ENCODE measurements around the gene CEP162.
A peak's percentile ranks its signal among the peaks of the same experiment; 100 is the strongest.
"Not testable (repeated sequence)": the region's sequence is repeated elsewhere in the genome, so short reads cannot be mapped to it uniquely, and the experiment has no call there.

The CEP162 gene, protein sequence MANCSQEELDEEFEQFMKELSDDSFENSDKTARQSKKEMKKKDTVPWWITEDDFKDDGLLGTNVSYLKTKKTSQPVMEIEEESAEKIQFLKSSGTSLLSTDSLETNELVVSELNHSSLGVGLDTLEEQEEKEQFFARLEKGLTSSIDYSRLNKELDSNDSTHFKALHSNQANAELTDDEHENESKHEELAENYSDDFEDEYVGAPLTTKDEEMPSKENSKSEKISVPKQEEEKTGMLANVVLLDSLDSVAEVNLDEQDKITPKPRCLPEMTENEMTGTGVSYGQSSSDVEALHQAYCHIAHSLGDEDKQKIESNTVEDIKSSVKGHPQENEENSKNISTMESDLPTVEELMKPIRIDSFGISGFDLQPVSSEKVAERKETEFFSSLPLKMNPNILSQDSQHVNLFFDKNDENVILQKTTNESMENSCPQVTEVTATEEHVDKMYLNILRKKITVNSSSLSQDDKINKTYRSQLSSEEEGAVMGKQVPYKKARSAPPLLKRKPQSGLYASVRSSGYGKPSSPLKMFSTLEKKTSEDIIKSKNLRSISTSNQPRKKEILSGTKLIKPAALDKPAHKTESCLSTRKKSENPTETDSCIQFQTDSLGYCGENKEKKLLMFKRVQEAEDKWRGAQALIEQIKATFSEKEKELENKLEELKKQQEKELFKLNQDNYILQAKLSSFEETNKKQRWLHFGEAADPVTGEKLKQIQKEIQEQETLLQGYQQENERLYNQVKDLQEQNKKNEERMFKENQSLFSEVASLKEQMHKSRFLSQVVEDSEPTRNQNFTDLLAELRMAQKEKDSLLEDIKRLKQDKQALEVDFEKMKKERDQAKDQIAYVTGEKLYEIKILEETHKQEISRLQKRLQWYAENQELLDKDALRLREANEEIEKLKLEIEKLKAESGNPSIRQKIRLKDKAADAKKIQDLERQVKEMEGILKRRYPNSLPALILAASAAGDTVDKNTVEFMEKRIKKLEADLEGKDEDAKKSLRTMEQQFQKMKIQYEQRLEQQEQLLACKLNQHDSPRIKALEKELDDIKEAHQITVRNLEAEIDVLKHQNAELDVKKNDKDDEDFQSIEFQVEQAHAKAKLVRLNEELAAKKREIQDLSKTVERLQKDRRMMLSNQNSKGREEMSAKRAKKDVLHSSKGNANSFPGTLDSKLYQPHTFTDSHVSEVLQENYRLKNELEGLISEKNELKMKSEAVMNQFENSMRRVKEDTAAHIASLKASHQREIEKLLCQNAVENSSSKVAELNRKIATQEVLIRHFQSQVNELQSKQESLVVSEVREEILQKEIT (N-terminal part only)

DNA sequence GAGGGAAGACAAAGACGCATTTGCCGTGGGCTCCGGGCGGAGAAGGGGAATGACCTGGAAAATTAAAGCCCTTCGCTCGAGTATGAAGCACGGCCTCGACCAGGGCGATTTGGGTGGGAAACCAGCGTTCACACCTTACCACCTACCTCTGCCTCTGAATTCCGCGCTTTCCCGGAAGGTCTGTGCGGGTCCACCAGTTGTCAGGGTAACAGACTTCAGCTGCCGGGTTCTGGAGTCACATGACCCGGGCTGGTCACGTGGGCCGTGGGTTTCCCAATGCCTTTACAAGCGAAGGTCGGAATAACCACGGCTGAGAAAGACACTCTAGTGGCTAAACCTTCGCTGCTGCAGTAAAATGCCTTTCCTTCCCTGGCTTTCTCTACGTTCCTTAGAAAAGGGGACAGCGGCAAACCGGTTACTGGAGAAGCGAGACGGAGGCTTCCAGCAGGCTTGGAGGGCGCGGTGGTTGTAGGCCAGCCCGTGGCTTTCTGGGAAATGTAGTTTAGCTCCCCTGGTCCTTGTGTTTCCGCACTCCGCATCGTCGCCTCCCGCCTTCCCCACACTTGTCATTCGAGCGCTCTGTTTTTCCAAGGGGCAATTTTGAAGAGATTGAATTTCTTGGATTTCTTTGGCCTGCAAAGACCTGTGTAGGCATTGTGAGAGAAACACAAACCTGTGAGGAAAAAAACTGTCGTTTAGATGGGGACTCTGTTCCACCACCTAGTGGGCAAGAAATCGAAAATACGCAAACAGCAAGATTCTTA, at the start of gene CEP162:
CEP162 (minus strand) TSS at position 210 of the 764 bp plus-strand sequence. CDS start 1,250 bp downstream, outside the sequence.
- DNase-seq (ENCODE audit: low read depth) = peak; percentile 68

DNA sequence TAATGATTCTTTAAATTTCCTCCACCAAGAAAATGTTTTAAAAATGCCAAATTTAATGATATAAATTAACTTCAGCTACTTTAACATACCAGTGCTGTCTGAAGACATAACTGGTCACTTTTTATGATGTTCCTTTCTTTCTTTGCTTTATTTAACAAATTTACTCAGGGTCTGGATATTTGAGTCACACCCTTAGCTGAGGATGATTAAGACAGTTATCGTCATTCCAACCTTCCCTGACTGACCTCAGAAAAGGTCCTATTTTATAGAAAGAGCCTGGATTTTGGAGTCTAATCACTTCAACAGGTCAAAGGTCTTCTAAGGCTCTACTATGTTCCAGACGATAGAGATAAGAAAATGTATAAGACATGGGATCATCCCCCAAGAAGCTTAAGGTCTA, 47.4 kb upstream of the CEP162 start:
- DNase-seq (ENCODE audit: low read depth) = no peak

DNA sequence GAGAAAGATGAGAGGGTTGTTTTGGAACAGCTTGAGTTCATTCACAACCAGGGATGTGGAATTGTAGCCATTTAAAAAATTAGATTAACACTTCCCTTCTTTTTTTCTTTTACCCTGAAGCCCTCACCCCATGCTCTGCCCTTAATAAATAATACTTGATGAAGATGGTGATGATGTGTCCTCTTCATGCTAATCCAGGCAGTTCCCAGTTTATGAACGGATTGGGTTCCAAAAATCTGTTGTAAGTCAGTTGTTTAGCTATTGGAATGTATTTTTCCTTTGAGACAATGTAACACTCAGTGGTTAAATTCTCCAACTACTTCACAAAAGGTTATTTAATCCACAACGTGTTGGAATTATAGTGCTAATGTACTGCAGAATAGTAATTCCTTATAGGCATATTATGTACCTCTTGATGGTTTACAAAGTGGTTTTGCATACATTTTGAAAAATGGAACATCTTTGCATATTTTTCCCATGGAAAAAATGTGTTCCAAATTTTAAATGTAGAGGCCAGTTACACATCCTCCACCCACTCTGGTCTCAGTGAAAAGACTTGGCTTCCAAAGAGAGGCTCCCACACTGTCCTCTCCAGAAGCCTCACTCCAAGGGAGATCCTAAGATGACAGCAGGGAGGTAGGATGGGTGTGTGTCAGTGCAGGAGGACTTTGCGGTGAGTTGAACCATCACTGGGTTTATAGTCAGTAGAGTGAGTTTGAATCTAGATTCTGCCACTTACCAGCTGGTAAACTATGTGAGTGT, 45.8 kb upstream of the CEP162 start:
- no peak for DNase-seq (ENCODE audit: low read depth)

DNA sequence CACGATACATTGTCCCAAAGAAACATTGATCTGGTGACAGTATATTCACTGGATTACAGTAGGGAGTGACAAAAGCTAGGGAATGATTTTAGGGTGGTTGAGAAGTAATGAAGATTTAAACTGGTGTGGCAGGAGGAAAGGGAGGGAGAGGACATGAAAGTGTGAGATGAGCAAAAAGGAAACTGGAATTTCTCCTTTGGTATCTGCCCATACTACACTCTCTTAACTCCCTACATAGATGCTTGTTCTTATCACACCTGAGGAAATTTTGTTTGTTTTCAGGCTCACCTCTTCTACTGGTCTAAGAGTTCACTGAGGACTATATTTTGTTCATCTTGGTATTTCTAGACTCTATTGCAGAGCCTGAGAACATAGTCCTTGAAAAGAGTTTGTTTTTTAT, 44.9 kb upstream of the CEP162 start:
- DNase-seq (ENCODE audit: low read depth) = no peak

DNA sequence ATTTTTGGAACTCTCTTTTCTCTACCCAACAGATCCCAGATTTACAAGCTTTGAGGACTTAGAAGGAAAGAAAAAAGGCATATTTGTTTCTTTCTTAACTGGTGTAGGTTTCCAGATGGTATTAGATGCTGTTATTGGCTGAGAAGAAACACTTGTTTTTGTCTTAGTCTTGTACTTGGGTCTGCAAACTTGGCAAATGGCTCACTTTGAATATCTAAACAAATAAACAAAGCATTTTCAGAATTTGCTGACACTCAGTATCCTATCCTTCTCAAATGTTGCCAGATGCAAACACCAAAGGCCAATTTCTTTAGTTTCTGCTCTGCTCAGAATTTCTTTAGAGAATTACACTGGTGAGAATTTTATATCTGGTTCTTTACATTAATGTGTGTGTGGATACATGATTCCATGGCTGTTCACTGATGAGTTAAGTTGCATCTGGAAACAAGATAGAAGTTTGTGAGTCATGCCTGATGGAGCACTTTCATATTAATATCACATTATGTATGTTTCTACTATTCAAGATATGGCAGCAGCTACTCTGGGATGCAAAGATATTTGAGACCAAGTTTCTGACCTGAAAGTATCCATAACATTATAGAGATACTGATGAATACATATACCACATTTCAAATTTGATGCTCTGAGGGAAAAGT, 43.7 kb upstream of the CEP162 start:
- DNase-seq (ENCODE audit: low read depth) = no peak

DNA sequence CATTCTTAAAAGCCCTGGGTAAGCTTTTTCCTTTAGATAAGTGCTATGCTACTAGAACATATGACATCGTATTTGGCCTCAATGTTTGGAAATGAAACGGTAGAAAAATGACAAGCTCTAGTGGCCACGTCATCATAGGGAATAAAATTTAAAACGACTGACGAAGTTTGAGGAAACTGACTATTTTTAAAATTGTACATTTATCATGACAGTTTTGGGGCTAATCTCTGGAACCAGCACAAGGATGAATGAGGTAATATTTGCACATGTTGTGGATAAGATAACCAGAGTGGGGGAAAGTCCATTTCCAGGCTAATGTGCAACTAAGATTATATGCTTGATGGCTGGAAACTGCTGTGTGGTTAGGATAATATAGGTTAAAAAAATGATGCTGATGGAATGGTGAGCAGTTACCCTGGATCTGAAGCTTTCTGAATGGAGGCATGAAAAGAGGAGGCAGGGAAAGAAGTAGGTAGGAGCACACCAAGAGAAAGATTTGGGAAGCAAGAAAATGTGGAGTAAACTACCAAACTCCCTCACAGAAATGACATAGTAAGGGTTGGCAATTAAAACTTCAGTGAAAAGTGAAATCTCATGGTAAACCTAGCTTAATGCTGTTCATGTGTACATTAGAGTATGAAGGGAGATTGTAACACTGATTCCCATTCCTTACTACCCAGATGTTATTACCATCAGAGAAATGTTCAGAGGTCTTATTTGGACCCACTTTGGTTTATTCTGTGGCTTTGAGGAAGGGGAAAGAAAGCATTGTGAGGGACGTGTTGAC, 42.7 kb upstream of the CEP162 start:
- DNase-seq (ENCODE audit: low read depth) = no peak

DNA sequence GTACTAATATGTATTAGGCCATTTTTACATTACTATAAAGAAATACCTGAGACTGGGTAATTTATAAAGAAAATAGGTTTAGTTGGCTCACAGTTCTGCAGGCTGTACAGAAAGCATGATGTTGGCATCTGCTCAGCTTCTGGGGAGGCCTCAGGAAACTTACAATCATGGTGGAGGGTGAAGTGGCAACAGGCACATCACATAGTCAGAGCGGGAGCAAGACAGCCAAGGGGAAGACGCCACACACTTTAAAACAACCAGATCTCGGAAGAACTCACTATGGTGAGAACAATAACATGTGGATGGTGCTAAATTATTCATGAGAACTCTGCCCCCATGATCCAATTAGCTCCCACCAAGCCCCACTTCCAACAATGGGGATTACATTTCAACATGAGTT, 41.3 kb upstream of the CEP162 start:
- DNase-seq (ENCODE audit: low read depth) = no peak

DNA sequence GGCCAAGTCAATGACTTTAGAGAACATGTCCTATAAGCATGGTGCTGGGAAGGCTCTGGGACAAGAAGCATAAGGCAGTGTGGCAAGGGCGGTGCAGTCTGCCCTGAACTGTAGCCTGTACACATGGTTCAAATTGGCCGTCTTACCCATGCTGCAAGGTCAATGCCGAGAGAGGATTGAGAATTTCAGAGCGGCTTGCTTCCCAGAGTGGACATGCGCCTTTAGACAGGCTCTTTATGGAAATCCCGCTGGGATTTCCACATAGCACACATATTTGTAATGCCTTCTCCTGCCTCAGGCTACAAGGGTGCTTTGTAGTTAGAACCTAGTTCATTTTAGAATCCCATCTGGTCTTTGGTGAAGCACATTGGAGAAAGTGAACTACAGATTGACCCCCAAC, 36.1 kb upstream of the CEP162 start:
- no peak for DNase-seq (ENCODE audit: low read depth)

DNA sequence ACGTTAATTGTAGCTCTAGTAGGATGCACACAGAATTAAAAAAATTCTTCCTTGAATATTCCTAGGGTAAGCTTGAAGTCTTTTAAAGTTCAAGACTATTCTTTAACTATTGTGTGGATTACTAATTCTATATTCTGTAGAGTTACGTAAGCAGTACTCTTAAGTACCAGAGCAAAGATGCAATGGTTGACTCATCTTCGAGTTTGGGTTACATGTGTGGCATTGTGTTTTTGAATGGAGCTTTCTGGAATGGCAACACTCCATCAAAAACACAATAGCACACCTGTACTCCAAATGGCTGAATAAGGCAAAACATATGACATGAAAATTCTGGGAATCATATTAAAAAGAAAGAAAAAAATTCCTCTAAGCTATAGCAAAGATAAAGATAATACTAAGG, 33.5 kb upstream of the CEP162 start:
- DNase-seq (ENCODE audit: low read depth) = no peak

DNA sequence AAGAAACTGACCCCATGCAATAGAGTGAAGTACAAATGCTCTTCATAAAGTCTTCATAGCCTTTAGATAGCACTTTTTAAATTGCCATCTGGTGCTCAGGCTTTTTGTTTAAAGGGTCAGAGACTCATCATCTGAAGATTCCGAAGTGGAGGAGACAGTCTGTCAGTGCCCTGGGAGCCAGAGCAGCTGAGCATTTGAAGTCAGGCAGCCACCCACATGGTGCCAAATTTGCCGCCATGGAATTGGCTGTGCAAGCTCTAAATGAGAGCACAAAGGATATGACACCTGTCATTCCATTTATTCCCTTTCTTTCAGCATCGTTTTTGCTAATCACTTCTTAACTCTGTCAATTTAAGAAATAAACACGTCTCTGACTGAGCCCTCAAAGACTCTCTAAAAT, 32.8 kb upstream of the CEP162 start:
- DNase-seq (ENCODE audit: low read depth) = no peak

DNA sequence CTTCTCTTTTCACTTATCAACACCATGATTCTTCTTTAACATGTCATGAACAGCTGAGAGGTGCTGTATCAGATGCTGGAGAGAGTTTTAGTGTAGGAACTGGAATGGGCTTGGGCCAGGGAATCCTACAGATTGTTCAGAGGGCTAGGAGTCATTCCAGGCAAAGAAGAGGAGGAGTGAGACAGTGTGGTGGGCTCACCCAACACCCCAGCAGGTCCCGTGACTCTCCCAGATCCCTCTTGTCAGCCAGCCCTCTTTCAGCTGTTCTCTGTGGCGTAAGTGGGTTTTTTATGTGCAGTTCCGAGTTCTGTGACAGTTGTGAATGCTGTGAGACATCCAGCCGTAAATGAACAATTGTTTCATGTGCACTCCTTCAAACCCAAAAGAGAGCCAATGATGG, 31.4 kb upstream of the CEP162 start:
- DNase-seq (ENCODE audit: low read depth) = no peak

DNA sequence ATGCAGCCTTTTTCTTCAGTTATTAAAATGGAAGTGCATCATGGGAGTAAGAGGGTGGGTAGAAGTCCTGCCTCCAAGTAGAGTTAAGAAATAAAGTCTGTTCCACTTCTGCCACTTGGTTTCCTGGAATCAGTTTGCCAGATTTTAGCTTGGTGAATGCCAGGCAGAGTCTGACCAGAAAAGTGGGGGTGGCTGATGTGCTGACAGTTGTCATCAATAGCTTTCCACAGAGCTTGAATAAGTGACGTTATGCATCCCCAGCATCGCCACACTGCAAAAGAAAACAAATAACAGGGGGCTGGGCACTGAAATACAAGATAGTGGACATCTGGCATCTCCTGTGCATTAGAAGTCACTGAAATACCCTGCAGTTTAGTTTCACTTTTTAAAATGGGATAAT, 30.8 kb upstream of the CEP162 start:
- DNase-seq (ENCODE audit: low read depth) = no peak

DNA sequence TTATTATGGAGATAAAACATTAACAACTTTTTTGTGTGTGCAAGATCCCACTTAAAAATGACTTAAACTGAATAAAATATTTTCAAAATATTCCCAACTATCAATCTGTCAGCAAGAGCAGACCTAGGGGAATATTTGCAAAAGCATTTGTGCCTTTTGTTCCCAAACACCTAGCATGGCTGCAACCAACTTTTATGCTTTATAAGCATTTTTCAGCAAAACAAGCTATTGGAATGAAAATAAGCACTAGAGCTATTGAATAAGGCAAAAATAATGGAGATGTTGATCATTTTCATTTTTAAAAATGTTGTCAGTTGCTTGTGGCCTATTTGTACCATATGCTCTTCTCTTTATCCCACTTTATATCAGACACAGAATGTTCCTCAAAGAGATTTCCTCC, 28.2 kb upstream of the CEP162 start:
- DNase-seq (ENCODE audit: low read depth) = no peak

DNA sequence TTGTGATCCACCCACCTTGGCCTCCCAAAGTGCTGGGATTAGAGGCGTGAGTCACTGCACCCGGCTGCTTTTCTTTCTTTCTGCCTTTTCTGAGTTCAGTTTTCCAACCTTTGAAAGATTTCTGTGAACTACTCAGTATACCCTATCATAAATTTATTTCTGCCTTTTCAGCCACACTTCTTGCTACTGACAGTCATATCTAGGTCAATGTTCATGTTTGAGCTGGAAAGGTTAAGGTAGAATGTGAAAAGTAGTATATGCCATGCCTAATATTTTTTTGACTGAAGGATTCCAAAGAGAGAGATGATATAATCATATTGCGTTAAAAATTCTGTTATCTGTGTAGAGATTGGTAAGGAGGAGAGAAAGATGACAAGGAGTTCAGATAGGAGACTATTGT, 25.9 kb upstream of the CEP162 start:
- no peak for DNase-seq (ENCODE audit: low read depth)

DNA sequence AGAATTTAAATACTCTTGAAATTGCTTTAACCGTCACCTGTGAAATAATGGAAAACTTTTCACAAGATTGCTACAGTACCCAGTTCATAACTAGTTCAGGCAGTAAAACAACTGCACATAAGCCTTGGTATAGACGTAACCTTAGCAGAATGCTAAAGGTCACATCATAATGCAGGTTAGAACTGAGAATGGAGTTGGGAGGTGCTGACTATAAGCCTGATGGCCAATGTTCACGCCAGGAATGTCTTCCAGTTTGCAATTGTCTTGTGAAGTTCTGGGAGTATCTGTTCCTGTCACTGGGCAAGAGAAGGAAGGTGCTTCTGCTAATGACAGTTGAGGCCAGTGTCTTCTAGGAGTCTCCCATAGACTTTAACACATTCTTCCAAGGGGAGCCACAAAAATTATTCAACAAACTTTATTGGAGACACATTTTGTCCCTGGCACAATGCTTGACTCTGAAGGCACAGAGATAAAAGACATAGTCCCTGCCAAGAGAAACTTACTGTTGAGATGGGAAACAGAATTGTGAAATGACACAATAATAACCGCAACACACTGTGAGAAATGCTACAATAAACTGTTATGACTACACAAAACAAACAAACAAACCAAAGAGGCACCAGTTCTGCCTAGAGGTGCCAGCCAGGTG, 24.6 kb upstream of the CEP162 start:
- no peak for DNase-seq (ENCODE audit: low read depth)

DNA sequence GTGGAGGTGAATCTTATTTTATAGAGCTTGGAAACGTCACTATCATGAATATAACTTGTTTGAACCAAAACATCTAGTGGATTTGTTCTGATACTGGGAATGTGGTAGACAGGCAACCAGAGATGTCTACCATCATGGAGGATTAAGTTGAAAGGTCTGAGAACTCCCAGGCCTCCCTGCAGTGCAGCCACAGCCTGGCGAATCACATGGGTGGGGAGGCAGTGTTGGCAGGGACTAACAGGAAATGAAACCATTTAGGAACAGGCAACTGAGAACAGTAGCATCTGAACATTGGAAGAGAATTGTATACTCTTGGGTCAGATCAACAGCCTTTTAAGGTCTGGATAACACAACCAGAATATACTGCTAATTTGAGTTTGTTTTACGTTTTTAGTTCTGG, 22.3 kb upstream of the CEP162 start:
- DNase-seq (ENCODE audit: low read depth) = no peak

DNA sequence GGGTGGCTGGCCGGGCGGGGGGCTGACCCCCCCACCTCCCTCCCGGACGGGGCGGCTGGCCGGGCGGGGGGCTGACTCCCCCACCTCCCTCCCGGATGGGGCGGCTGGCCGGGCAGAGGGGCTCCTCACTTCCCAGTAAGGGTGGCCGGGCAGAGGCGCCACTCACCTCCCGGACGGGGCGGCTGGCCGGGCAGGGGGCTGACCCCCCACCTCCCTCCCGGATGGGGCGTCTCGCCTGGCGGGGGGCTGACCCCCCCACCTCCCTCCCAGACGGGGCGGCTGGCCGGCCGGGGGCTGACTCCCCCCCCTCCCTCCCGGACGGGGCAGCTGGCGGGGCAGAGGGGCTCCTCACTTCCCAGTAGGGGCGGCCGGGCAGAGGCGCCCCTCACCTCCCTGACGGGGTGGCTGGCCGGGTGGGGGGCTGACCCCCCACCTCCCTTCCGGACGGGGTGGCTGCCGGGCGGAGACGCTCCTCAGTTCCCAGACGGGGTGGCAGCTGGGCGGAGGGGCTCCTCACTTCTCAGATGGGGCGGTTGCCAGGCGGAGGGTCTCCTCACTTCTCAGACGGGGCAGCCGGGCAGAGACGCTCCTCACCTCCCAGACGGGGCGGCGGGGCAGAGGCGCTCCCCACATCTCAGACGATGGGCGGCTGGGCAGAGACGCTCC, 17.1 kb upstream of the CEP162 start:
- not testable (repeated sequence) for DNase-seq (ENCODE audit: low read depth)

DNA sequence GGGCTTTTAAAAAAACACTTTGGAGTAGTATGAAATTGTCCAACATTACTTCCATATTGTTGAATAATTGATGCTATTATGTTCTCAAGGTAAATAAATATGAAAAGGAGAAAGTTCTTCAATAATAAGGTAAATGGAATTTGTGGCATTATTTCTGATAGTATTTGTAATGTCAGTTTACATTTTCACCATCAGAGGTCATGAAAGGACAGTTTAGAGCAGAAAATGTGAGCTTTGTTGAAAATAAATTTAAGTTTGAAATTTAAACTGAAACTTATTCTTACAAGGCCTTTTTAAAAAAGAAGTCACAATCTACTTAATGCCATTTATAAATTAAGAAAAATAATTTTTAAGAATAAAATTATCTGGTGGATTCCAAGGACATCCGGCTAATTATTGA, 15.8 kb upstream of the CEP162 start:
- DNase-seq (ENCODE audit: low read depth) = no peak
